Measurements from ENCODE around the gene MPPED1. TPM values are rescaled to one million over a fixed set of nuclear protein-coding genes. Genes with fewer than 3 reads are reported as not detected.

MPPED1 gene
- total and polyA plus RNA-seq, 12 donors, result 0.01 TPM; not detected in 11

GRCh38 chr22:43476341-43476740 lies 64.5 kb downstream of the MPPED1 start:
- ATAC-seq (no peak), DNase-seq (no peak)
- Histone ChIP-seq H3K4me3 (no peak overlapping the region), H3K36me3 (no peaks in the 10 kb centered on the region), H3K27me3 (peaks cover 0 to 19% (median 9%) of the 10 kb centered on the region in 7 donors), H3K9me3 (no peaks in the 10 kb centered on the region), H3K4me1 (peaks cover 0 to 3% (median 0%) of the 10 kb centered on the region in 9 donors), H3K27ac (no peak overlapping the region)
- intact Hi-C loops (cut with DNase I), result no loop called here
- TF ChIP-seq CTCF (IDR thresholded peaks at IDR 0.05), result no peak
- 47 to 50% methylated on average over 5 of the region's 5 CpGs for WGBS, 2 donors

GRCh38 chr22:43476751-43477725 lies 65.2 kb downstream of the MPPED1 start:
- no peak for ATAC-seq
- Histone ChIP-seq H3K27me3 (peaks cover 0 to 14% (median 3%) of the 10 kb centered on the region in 7 donors), H3K4me1 (peaks cover 0 to 6% (median 0%) of the 10 kb centered on the region in 9 donors), H3K4me3 (no peak overlapping the region), H3K27ac (no peak overlapping the region), H3K36me3 (no peaks in the 10 kb centered on the region), H3K9me3 (no peaks in the 10 kb centered on the region)
- no peak for TF ChIP-seq CTCF (IDR thresholded peaks at IDR 0.05)
- intact Hi-C loops (cut with DNase I), result no loop called here
- no peak for DNase-seq
- WGBS, 2 donors, result 73 to 74% methylated on average over 14 of the region's 14 CpGs

- peaks cover 0 to 17% (median 3%) of the 10 kb centered on the region in 7 donors for H3K27me3 ChIP-seq
- H3K4me3 ChIP-seq, result no peak overlapping the region
- WGBS, 2 donors, result 89 to 93% methylated on average over 7 of the region's 7 CpGs
- H3K27ac ChIP-seq, result no peak overlapping the region
- no peak for TF ChIP-seq CTCF (IDR thresholded peaks at IDR 0.05)
- ATAC-seq (no peak), DNase-seq (no peak)
- intact Hi-C loops (cut with DNase I), result no loop called here
- peaks cover 0 to 8% (median 0%) of the 10 kb centered on the region in 9 donors for H3K4me1 ChIP-seq
- no peaks in the 10 kb centered on the region for H3K36me3 ChIP-seq
- no peaks in the 10 kb centered on the region for H3K9me3 ChIP-seq
Observed at GRCh38 chr22:43477966-43478365, 66.2 kb downstream of the MPPED1 start.

- Histone ChIP-seq H3K4me3 (no peak overlapping the region), H3K27ac (no peak overlapping the region), H3K9me3 (no peaks in the 10 kb centered on the region), H3K36me3 (no peaks in the 10 kb centered on the region), H3K4me1 (peaks cover 0 to 8% (median 0%) of the 10 kb centered on the region in 9 donors), H3K27me3 (peaks cover 0 to 17% (median 10%) of the 10 kb centered on the region in 7 donors)
- DNase-seq (no peak), ATAC-seq (no peak)
- 89 to 92% methylated on average over 21 of the region's 21 CpGs for WGBS, 2 donors
- TF ChIP-seq CTCF (IDR thresholded peaks at IDR 0.05), result no peak
- intact Hi-C loops (cut with DNase I), result no loop called here
Observed at GRCh38 chr22:43478621-43479300, 66.9 kb downstream of the MPPED1 start.

Measured in heart right ventricle (tissue), 16 donors.